ENCODE data around the gene TDRD6.
"Not testable (repeated sequence)": the region's sequence is repeated elsewhere in the genome, so short reads cannot be mapped to it uniquely, and the experiment has no call there.

The TDRD6 gene

DNA sequence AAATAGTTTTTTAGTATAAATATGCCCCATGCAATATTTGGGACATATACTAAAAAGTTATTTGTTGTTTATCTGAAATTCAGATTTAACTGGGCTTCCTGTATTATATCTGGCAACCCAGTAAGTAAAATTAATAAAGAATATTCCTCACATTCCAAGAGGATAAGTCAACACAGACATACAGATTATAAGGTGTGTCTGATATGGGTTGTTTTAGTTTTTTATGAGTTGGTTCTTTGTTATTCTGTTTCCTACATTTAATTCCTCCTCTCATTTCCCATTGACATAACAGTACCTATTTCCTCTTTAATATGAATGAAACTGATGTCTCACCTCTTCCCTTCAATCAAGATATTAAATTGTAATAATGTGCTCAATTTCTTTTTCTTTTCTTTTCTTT lies 49.2 kb downstream of the TDRD6 start:
- Histone ChIP-seq H3K9me3 (ENCODE audit: severe bottlenecking) (no peaks in the 10 kb centered on the region), H3K27me3 (ENCODE audit: insufficient read depth, poor library complexity, severe bottlenecking) (peaks cover 6% of the 10 kb centered on the region), H3K4me1 (ENCODE audit: insufficient read depth, poor library complexity, severe bottlenecking) (peaks cover 14% of the 10 kb centered on the region), H3K27ac (ENCODE audit: poor library complexity, severe bottlenecking) (no peak overlapping the region), H3K4me3 (ENCODE audit: severe bottlenecking) (no peak overlapping the region), H3K36me3 (ENCODE audit: low read depth) (no peaks in the 10 kb centered on the region)
- DNase-seq (ENCODE audit: low spot score) (no peak), ATAC-seq (ENCODE audit: low read depth) (peak; percentile 63; the same call in 2 of the 3 replicates)
- TF ChIP-seq, protein P1, sequence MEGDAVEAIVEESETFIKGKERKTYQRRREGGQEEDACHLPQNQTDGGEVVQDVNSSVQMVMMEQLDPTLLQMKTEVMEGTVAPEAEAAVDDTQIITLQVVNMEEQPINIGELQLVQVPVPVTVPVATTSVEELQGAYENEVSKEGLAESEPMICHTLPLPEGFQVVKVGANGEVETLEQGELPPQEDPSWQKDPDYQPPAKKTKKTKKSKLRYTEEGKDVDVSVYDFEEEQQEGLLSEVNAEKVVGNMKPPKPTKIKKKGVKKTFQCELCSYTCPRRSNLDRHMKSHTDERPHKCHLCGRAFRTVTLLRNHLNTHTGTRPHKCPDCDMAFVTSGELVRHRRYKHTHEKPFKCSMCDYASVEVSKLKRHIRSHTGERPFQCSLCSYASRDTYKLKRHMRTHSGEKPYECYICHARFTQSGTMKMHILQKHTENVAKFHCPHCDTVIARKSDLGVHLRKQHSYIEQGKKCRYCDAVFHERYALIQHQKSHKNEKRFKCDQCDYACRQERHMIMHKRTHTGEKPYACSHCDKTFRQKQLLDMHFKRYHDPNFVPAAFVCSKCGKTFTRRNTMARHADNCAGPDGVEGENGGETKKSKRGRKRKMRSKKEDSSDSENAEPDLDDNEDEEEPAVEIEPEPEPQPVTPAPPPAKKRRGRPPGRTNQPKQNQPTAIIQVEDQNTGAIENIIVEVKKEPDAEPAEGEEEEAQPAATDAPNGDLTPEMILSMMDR (IDR thresholded peaks at IDR 0.05; ENCODE audit: poor library complexity, severe bottlenecking): no peak

- no peaks in the 10 kb centered on the region for H3K9me3 ChIP-seq (ENCODE audit: severe bottlenecking)
- ATAC-seq (ENCODE audit: low read depth): no peak
- TF ChIP-seq, protein P1 (IDR thresholded peaks at IDR 0.05; ENCODE audit: poor library complexity, severe bottlenecking): no peak
- no peak for DNase-seq (ENCODE audit: low spot score)
- H3K4me3 ChIP-seq (ENCODE audit: severe bottlenecking): no peak overlapping the region
- H3K36me3 ChIP-seq (ENCODE audit: low read depth): no peaks in the 10 kb centered on the region
- H3K27ac ChIP-seq (ENCODE audit: poor library complexity, severe bottlenecking): no peak overlapping the region
- H3K27me3 ChIP-seq (ENCODE audit: insufficient read depth, poor library complexity, severe bottlenecking): no peaks in the 10 kb centered on the region
- peaks cover 10% of the 10 kb centered on the region for H3K4me1 ChIP-seq (ENCODE audit: insufficient read depth, poor library complexity, severe bottlenecking)
These were observed 53.8 kb downstream of the TDRD6 start for GRCh38 chr6:46741482-46741881.

DNA sequence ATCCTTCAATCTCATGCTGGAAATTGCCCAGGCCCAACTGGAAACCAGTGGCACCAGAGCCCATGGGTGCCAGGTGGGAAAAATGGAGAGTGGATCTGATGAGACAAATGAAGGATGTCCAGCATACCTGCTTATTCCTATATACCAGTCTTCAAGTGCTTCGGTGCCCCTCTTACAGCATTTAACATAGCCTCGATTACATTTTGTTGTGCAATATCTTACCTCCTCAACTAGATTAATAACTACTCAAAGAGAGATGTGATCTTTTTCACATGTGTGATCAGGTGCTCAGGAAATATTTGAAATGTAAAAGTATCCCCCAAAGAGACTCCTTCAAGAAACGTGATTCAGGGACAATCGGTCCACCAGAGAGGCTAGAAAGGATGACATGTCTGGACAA lies 54.2 kb downstream of the TDRD6 start:
- no peaks in the 10 kb centered on the region for H3K27me3 ChIP-seq (ENCODE audit: insufficient read depth, poor library complexity, severe bottlenecking)
- TF ChIP-seq, protein P1 (IDR thresholded peaks at IDR 0.05; ENCODE audit: poor library complexity, severe bottlenecking): no peak
- H3K4me3 ChIP-seq (ENCODE audit: severe bottlenecking): no peak overlapping the region
- H3K4me1 ChIP-seq (ENCODE audit: insufficient read depth, poor library complexity, severe bottlenecking): peaks cover 6% of the 10 kb centered on the region
- no peaks in the 10 kb centered on the region for H3K9me3 ChIP-seq (ENCODE audit: severe bottlenecking)
- no peaks in the 10 kb centered on the region for H3K36me3 ChIP-seq (ENCODE audit: low read depth)
- DNase-seq (ENCODE audit: low spot score) (no peak), ATAC-seq (ENCODE audit: low read depth) (no peak)
- H3K27ac ChIP-seq (ENCODE audit: poor library complexity, severe bottlenecking): no peak overlapping the region

GRCh38 chr6:46743425-46744158 lies 55.9 kb downstream of the TDRD6 start:
- H3K36me3 ChIP-seq (ENCODE audit: low read depth): no peaks in the 10 kb centered on the region
- TF ChIP-seq, protein P1 (IDR thresholded peaks at IDR 0.05; ENCODE audit: poor library complexity, severe bottlenecking): no peak
- no peaks in the 10 kb centered on the region for H3K9me3 ChIP-seq (ENCODE audit: severe bottlenecking)
- no peak overlapping the region for H3K4me3 ChIP-seq (ENCODE audit: severe bottlenecking)
- no peak overlapping the region for H3K27ac ChIP-seq (ENCODE audit: poor library complexity, severe bottlenecking)
- no peak for DNase-seq (ENCODE audit: low spot score)
- H3K27me3 ChIP-seq (ENCODE audit: insufficient read depth, poor library complexity, severe bottlenecking): no peaks in the 10 kb centered on the region
- no peak for ATAC-seq (ENCODE audit: low read depth)
- H3K4me1 ChIP-seq (ENCODE audit: insufficient read depth, poor library complexity, severe bottlenecking): no peaks in the 10 kb centered on the region

DNA sequence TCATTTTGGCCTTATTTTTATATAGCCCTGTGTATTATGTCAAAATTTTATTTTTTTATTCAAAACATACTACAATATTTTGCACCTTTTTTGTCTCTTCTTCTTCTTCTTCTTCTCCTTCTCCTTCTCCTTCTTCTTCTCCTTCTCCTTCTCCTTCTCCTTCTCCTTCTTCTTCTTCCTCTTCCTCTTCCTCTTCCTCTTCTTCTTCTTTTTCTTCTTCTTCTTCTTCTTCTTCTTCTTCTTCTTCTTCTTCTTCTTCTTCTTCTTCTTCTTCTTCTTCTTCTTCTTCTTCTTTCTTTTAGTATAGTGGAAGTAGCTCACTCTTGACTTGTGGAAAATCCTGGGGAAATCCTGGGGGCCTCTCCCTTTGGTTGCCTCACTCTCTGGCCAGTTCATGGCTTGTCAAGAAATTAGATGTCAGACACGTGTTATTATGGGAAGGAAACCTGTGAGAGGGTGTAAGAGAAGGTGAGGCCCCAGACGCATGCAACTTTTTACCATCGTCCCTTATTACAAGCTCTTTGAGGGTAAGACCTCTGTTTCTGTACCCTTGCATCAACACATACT lies 56.6 kb downstream of the TDRD6 start:
- not testable (repeated sequence) for H3K9me3 ChIP-seq (ENCODE audit: severe bottlenecking); ATAC-seq (ENCODE audit: low read depth); H3K36me3 ChIP-seq (ENCODE audit: low read depth); H3K27me3 ChIP-seq (ENCODE audit: insufficient read depth, poor library complexity, severe bottlenecking); H3K4me3 ChIP-seq (ENCODE audit: severe bottlenecking); H3K4me1 ChIP-seq (ENCODE audit: insufficient read depth, poor library complexity, severe bottlenecking); DNase-seq (ENCODE audit: low spot score); H3K27ac ChIP-seq (ENCODE audit: poor library complexity, severe bottlenecking)

All from RWPE2 (cell line).